NCI-H1105 treated with DMSO at 0.1 percent for 48 hours (cell line): ENCODE results near the gene MPP1.

Experiments
- DNase-seq: peaks from one replicate; lab custom pipeline; 2025; lab: John Stamatoyannopoulos, UW

MPP1 gene

GRCh38 chrX:154812341-154813101, 7.2 kb upstream of the MPP1 start:
- no peak for DNase-seq

DNA sequence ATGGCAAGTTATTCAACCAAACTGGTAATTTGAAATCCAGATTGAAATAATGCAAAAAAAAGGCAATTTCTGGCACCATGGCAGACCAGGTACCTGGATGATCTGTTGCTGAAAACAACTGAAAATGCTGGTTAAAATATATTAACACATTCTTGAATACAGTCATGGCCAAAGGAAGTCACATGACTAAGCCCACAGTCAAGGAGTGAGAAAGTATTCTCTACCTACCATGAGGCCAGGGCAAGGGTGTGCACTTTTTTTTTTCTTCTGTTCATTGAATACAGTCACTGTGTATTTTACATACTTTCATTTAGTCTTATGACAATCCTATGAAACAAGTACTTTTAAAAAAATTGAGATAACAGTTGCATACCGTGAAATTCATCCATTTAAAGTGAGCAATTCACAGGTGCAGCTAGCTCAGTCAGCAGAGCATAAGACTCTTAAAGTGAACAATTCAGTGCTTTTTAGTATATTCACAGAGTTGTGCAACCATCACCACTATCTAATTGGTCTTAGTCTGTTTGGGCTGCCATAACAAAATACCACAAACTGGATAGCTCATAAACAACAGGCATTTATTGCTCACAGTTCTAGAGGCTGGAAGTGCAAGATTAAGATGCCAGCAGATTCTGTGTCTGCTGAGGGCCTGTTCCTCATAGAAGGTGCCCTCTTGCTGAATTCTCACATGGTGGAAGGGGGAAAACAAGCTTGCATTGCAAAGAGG, 4.8 kb upstream of the MPP1 start:
- no peak for DNase-seq

DNA sequence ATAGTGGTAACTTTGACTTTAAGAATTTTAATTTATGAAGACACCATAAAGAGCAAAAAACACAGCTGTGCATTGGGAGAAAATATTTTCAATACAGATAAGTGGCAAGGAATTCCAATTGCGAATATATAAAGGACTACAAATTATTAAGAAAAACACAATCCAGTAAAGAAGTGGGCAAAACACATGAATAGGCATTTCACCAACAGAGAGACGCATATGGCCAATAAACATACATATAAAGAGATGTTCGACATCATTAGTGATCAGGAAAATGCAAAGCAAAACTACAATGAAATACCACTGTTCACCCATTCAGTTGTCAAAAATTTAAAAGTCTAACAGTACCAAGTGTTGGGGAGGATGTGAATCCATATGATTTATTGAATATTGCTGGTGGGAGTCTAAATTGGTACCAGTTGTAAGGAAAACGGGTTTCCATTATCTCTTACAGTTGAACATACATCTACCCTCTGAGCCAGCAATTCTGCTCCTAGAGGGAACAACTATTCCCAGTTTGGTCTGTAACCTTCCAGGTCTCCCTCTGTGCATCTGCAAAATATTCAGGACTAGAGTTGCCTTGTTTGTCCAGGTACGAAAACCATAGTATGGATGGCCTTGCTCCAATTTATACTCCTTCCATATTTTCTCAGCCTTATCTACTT, 1.7 kb upstream of the MPP1 start:
- DNase-seq, result no peak

DNA sequence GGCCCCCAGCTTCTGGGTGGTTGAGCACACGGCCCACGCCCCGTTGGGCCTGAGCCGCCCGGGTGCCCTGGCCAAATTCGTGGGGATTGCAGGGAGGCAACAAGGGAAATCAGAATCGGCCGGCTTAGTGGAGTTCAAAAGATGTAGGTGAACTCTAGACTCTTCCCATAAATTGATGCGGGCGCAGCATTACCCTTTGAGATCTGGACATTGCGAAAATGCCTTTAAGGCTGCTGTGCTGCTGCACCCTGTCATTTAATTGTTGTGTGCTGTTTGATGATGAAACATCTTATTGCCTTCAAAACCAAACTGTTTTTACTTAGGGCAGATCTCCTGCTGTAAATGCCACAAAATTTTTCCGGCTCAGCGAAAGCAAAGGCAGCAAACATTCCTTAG, 409 bp upstream of the MPP1 start:
- DNase-seq, result peak; percentile 61

DNA sequence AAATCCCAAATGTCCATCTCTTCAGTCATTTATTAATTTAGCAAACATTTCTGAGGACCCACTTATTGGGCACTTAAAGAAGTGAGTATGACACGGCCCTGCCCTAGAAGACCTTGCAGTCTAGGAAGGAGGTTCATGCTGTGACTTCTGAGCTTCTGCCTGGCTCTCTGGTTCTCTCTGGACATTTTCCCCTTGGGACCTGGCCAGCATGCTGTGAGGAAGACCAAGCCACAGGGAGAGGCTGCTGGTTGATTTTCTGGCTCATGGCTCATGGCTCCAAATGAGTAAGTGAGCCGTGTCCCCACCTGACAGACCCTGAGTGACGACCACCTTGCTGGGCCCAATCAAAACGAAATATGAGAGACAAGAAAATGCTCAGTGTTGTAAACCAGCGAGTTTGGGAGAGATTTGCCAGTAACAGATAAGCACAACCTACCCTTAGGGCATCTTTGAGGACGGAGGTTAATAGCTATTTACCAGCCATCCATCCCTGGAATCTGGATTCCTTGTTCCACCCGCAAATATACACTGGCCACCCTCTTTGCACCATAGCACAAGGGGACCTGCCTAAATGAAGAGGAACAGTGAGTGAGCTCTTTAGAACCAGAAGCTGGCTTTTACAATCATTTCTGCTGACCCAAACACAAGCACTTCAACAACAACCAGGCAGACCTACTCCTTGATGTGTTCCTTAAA, 876 bp downstream of the MPP1 start:
- no peak for DNase-seq

DNA sequence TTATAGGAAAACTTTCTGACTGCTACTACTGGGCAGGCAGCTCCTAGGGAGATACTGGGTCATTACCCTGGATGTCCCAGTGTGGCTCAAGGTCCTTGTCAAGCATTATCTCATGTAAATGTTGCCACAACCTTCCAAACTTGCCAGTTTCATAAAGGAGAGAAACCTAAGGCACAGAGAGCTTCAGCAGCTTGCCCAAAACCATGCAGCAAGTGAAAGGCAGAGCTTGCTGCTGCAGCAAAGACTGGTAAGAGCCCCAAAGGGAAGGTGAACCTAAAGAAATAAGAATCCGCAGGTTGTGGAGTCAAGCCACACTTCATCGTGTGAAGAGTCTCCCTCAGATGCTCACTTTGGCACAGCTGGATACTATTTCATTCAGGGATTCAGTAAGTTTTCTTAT, 2.3 kb downstream of the MPP1 start:
- no peak for DNase-seq

- no peak for DNase-seq
Observed at GRCh38 chrX:154800478-154801210, 4.6 kb downstream of the MPP1 start.

GRCh38 chrX:154799556-154800348, 5.5 kb downstream of the MPP1 start:
- DNase-seq, result peak; percentile 99

DNA sequence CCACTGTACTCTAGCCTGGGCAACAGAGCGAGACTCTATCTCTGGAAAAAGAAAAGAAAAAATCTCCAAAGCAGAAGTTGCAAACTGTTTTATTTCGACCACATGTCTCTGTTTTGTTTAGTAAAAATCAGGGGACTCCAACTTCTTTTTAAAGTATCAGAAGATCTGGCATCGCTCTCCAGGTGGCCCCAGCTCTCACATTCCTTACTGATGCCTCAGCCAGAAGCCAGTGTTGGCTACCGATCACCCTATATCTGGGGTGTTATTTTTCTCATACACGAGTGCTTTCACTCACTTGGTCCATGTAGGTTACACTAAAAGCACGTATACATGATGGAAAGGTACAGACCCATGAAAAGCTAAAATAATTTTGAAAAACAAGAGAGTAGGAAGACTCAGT, 8.3 kb downstream of the MPP1 start:
- no peak for DNase-seq

DNA sequence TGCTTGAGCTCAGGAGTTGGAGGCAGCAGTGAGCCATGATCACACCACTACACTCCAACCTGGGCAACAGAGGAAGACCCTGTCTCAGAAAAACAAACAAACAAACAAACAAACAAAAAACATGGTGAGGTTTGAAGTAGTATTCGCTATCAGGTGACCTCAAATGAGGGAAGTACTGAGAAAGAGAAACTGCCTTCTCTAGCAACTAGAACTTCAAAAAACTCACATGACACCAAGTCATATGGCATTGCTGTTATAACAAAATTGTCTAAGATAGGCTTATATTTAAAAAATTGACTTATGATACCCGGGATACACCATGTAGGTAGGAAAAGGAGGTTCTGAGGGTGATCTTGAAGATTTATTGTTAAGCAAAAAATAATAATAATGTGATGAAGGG, 10.3 kb downstream of the MPP1 start:
- no peak for DNase-seq

DNA sequence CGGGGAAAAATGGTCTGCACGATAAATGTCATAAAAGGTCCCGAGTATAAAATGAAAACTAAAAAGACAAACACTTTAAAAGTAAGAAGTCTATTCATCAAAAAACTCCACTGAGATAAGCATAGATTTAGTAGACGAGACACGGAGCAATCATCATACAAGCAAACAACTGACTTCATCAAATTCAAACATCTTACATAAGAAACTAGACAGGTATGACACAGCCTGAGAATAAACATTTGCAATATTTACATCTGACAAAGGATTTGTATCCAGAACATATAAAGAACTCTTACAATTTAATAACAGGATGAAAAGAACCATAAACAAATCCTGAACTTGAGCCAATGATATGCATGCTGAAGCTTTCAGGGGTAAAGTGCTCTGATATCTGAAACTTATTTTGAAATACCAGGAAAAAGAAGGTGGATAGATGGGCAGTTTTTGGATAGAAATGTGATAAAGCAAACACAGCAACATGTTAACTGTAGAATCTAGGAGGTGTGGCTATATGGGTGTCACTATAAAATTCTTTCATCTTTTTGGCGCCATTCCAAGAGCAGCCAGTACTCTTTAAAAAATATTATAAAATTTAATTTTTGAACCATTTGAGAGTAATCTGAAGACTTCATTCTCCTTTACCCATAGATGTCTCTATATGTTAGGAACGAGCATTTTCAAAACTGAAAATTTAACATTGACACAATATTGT, 12.0 kb downstream of the MPP1 start:
- DNase-seq, result no peak

DNA sequence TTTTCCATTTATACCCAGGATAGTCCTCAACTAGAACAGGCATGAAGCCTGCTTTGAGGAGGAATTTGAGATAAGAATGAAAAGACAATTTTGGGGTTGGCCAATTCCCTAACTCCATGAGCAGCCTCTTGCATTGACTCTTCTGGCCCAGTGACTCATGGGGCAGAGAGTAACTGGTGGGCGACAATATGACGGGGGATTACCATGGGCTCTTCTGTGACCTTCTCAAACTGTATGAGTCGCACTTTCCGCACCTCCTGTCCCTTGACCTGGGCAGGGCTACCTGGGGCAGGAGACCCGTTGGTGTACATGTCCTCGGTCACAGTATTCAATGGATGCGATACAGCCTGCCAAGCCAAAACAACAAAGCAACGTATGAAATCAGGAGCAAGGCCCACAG, 13.3 kb downstream of the MPP1 start:
- DNase-seq, result no peak

DNA sequence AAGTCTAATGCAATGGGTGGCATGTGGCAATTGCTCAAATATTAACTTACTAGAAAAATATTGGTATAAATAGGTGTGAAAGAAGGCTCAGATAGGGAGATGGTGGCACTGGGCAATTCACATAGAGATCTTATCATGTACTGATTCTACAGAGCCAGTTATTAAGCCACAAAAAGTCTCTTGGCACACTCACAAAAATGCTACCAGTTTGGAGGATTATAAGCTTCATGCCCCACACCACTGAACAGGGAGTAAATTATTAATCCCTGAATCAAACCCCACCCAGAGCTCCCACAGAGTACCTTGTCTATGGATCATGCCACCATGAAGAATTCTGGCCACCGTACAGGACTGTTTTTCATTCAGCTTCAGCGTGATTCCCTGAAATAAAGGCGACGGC, 13.8 kb downstream of the MPP1 start:
- no peak for DNase-seq

GRCh38 chrX:154785716-154786115, 19.6 kb downstream of the MPP1 start:
- DNase-seq, result no peak

GRCh38 chrX:154784149-154784995, 20.9 kb downstream of the MPP1 start:
- no peak for DNase-seq

- no peak for DNase-seq
Observed at GRCh38 chrX:154780968-154781367, 24.3 kb downstream of the MPP1 start.

- DNase-seq, result no peak
Observed at GRCh38 chrX:154779261-154779660, 26.0 kb downstream of the MPP1 start.

DNA sequence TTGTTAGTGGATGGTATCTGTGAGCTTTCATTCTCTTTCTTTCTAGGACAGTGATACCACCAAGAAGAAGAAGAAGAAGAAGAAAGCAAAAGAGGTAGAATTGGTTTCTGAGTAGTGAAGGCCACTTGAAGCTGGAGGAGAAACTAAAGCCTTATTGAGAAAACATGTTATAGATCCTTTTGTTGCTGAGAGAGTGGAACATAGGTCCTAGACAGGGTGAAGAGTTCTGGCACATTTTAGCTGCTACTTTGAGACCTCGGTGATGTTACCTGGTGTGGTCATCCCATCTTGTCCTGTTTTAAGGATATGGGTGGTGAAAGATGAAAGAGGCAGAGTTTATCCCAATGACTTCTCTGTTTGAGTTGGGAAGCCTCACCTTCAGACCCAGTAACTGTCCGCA, 28.5 kb downstream of the MPP1 start:
- no peak for DNase-seq
